PC-9 (cell line): ENCODE data around the gene MTOR.
"Not testable (repeated sequence)": the region's sequence is repeated elsewhere in the genome, so short reads cannot be mapped to it uniquely, and the experiment has no call there.

Experiments used
- CTCF ChIP-seq: fragments of 200-600 bp; sonication (generic); conservative IDR thresholded peaks from 2 replicates; pipeline ENCODE4 v1.6.1; 2017; ENCODE audit warnings: mixed run types, antibody characterized with exemption, mild to moderate bottlenecking, moderate library complexity
- EZH2 ChIP-seq: fragments of 200-600 bp; sonication (generic); IDR thresholded peaks from 2 replicates; pipeline ENCODE4 v1.8.0; 2017; ENCODE audit warnings: antibody characterized with exemption, low read depth

DNA sequence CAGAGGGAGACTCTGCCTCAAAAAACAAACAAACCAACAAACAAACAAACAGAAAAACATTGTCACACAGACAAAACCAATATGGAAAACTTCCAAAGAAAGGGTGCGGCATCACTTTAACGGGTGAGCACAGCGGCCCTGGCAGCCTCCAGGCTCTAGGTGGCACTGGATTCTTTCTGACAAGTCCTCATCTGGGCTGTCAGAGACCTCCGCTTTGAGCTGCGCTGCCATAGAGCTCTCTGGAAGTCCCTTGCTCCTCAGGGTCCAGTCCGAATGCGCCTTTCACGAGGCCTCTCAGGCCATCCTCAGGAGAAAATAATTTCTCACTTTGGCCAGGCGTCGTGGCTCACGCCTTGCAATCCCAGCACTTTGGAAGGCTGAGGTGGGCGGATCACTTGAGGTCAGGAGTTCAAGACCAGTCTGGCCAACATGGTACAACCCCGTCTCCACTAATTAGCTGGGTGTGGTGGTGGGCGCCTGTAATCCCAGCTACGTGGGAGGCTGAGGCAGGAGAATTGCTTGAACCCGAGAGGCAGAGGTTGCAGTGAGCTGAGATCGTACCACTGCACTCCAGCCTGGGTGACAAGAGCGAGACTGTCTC lies 198.3 kb downstream of the MTOR start:
- TF ChIP-seq CTCF, EZH2: not testable (repeated sequence)
